ENCODE measurements around the gene DOCK11. TPM values are rescaled to one million over a fixed set of nuclear protein-coding genes. Genes with fewer than 3 reads are reported as not detected.

DOCK11 gene
- 1 to 10 TPM; 1.1 to 4.4 (median 3.2) TPM for total RNA-seq
- long read RNA-seq, partial matches to known transcripts = 0 of 1 reads
- long read RNA-seq, other reads (novel, unspliced or antisense) = 1 of 1 reads

GRCh38 chrX:118495061-118495921, at the start of gene DOCK11:
Gene DOCK11 (plus strand): TSS chrX:118495815. CDS start chrX:118495972, 157 bp downstream.
- Histone ChIP-seq H3K27me3 (no peaks in the 10 kb centered on the region), H3K9me3 (no peaks in the 10 kb centered on the region), H3K36me3 (no peaks in the 10 kb centered on the region), H3K27ac (peak within 1 kb of the TSS; percentile 2 to 53 (median 13)), H3K4me1 (peaks cover 0 to 3% (median 0%) of the 10 kb centered on the region in 4 donors), H3K4me3 (peak within 1 kb of the TSS; percentile 31 to 60 (median 48))
- intact Hi-C loops (cut with DNase I) = no loop called here
- WGBS (ENCODE audit: insufficient coverage, low coverage, low lambda C conversion rate, missing lambda C conversion rate) = 41% methylated on average over 20 of the region's 64 CpGs
- TF ChIP-seq CTCF (IDR thresholded peaks at IDR 0.05) (no peak), POLR2A (IDR thresholded peaks at IDR 0.05) (peak; percentile 27)
- DNase-seq (peak; percentile 63 to 79 (median 66)), ATAC-seq (peak; percentile 79 to 86 (median 82))

GRCh38 chrX:118448273-118448783, 47.3 kb upstream of the DOCK11 start:
- H3K9me3 ChIP-seq = no peaks in the 10 kb centered on the region
- H3K4me3 ChIP-seq = no peak overlapping the region
- ATAC-seq = no peak
- no peaks in the 10 kb centered on the region for H3K27me3 ChIP-seq
- peaks cover 0 to 5% (median 0%) of the 10 kb centered on the region in 4 donors for H3K36me3 ChIP-seq
- TF ChIP-seq POLR2A (IDR thresholded peaks at IDR 0.05) = no peak
- no peak for TF ChIP-seq CTCF (IDR thresholded peaks at IDR 0.05)
- WGBS (ENCODE audit: insufficient coverage, low coverage, low lambda C conversion rate, missing lambda C conversion rate) = 39% methylated on average over 3 of the region's 3 CpGs
- intact Hi-C loops (cut with DNase I) = no loop called here
- H3K27ac ChIP-seq = no peak overlapping the region
- H3K4me1 ChIP-seq = no peaks in the 10 kb centered on the region
- DNase-seq = no peak

- H3K36me3 ChIP-seq = no peaks in the 10 kb centered on the region
- no peaks in the 10 kb centered on the region for H3K27me3 ChIP-seq
- H3K9me3 ChIP-seq = no peaks in the 10 kb centered on the region
- H3K27ac ChIP-seq = no peak overlapping the region
- H3K4me3 ChIP-seq = no peak overlapping the region
- no peak for DNase-seq
- ATAC-seq = no peak
- intact Hi-C loops (cut with DNase I) = no loop called here
- 79% methylated on average over 3 of the region's 3 CpGs for WGBS (ENCODE audit: insufficient coverage, low coverage, low lambda C conversion rate, missing lambda C conversion rate)
- no peaks in the 10 kb centered on the region for H3K4me1 ChIP-seq
- TF ChIP-seq CTCF (IDR thresholded peaks at IDR 0.05) (no peak), POLR2A (IDR thresholded peaks at IDR 0.05) (no peak)
Observed at GRCh38 chrX:118455013-118455412, 40.6 kb upstream of the DOCK11 start.

- Histone ChIP-seq H3K4me3 (no peak overlapping the region), H3K4me1 (no peaks in the 10 kb centered on the region), H3K36me3 (no peaks in the 10 kb centered on the region), H3K27ac (no peak overlapping the region), H3K27me3 (no peaks in the 10 kb centered on the region), H3K9me3 (no peaks in the 10 kb centered on the region)
- DNase-seq (peak in 1 of 3 donors; percentile 37), ATAC-seq (peak; percentile 83 to 93 (median 84))
- TF ChIP-seq POLR2A (IDR thresholded peaks at IDR 0.05) (no peak), CTCF (IDR thresholded peaks at IDR 0.05) (peak; percentile 45 to 63 (median 55))
- intact Hi-C loops (cut with DNase I) = no loop called here
- WGBS (ENCODE audit: insufficient coverage, low coverage, low lambda C conversion rate, missing lambda C conversion rate) = 12% methylated on average over 4 of the region's 4 CpGs
Observed at GRCh38 chrX:118459494-118459893, 36.1 kb upstream of the DOCK11 start.
